Measurements from ENCODE around the gene SPRYD4. TPM values are rescaled to one million over a fixed set of nuclear protein-coding genes. Genes with fewer than 3 reads are reported as not detected.

Gene SPRYD4
- polyA plus RNA-seq, 1 donor (not counting 4 experiments of a cell fraction or from before 2014, with no cell fraction given): 3.1 TPM

- Histone ChIP-seq H3K27ac (ENCODE audit: control insufficient read depth, insufficient read depth, low read length) (no peak overlapping the region), H3K4me2 (ENCODE audit: control insufficient read depth, extremely low read depth, insufficient read depth, low read depth, low read length) (no peak overlapping the region)
- no peak for FAIRE-seq
Measured at GRCh38 chr12:56528846-56529245, 60.5 kb downstream of the SPRYD4 start.

More at GRCh38 chr12:56528846-56529245, 60.5 kb downstream of the SPRYD4 start:
- Histone ChIP-seq H3K9ac (ENCODE audit: control insufficient read depth, extremely low read depth, insufficient read depth, low read length) (no peak overlapping the region), H3K4me1 (ENCODE audit: control insufficient read depth, extremely low read depth, insufficient read depth, low read length) (peaks cover 28% of the 10 kb centered on the region), H3K9me3 (ENCODE audit: control insufficient read depth, low read depth, low read length) (no peaks in the 10 kb centered on the region), H2AFZ (ENCODE audit: control insufficient read depth, low read length) (no peak overlapping the region), H3K27me3 (ENCODE audit: control insufficient read depth, extremely low read depth, insufficient read depth, low read length) (no peaks in the 10 kb centered on the region), H3K79me2 (ENCODE audit: control insufficient read depth, insufficient read depth, low read length) (peaks cover 92% of the 10 kb centered on the region), H4K20me1 (ENCODE audit: control insufficient read depth, extremely low read depth, insufficient read depth, low read length) (no peaks in the 10 kb centered on the region), H3K36me3 (ENCODE audit: control insufficient read depth in 2 of 2, extremely low read depth in 1 of 2, insufficient read depth in 2 of 2, low read length in 2 of 2) (peaks cover 2 to 10% of the 10 kb centered on the region in 2 experiments), H3K4me3 (ENCODE audit: control insufficient read depth in 2 of 3, extremely low read depth in 1 of 3, insufficient read depth in 2 of 3, low read depth in 1 of 3, low read length in 3 of 3) (no peak overlapping the region), H3K9me1 (ENCODE audit: control insufficient read depth, extremely low read depth, insufficient read depth, low read length) (no peaks in the 10 kb centered on the region)
- TF ChIP-seq CTCF (optimal IDR thresholded peaks at IDR 0.05 in 1 of 3, IDR thresholded peaks at IDR 0.05 in 1 of 3, conservative IDR thresholded peaks at IDR 0.05 in 1 of 3; ENCODE audit: extremely low read depth in 1 of 3, insufficient read depth in 2 of 3, low read length in 3 of 3): no peak
- TF ChIP-seq EZH2 (IDR thresholded peaks at IDR 0.05; ENCODE audit: low read length): no peak
- dilution Hi-C loops (cut with MboI; ENCODE audit: extremely low pct_ligation_motif_present, low sequenced_read_pairs): no loop called here
- no peak for DNase-seq (ENCODE audit: low read depth, low spot score)

Other genes with a start within 250 kb of the SPRYD4 start
- gene RNF41, start 246.7 kb upstream of the SPRYD4 start, polyA plus RNA-seq: 42.2 to 62.0 TPM (median 49.7 TPM) in 3 replicates
- gene NABP2, start 244.2 kb upstream of the SPRYD4 start, polyA plus RNA-seq: 45.6 to 53.5 TPM (median 53.0 TPM) in 3 replicates
- gene SLC39A5, start 238.5 kb upstream of the SPRYD4 start, polyA plus RNA-seq: 0.09 TPM in 1 of 3 replicates, not detected in the others
- 14.0 to 21.0 TPM (median 15.2 TPM) in 3 replicates for gene ANKRD52, start 210.2 kb upstream of the SPRYD4 start, polyA plus RNA-seq
- gene COQ10A, start 201.6 kb upstream of the SPRYD4 start, polyA plus RNA-seq: 7.5 to 12.1 TPM (median 11.6 TPM) in 3 replicates
- gene CS, start 168.2 kb upstream of the SPRYD4 start, polyA plus RNA-seq: 54.3 to 197 TPM (median 105 TPM) in 3 replicates
- gene CNPY2, start 152.6 kb upstream of the SPRYD4 start, polyA plus RNA-seq: 122 to 162 TPM (median 160 TPM) in 3 replicates
- 20.0 to 26.3 TPM (median 26.2 TPM) in 3 replicates for gene PAN2, start 134.6 kb upstream of the SPRYD4 start, polyA plus RNA-seq
- 0.68 to 1.6 TPM (median 1.5 TPM) in 3 replicates for gene IL23A, start 129.7 kb upstream of the SPRYD4 start, polyA plus RNA-seq
- 95.8 to 120 TPM (median 109 TPM) in 3 replicates for gene STAT2, start 108.5 kb upstream of the SPRYD4 start, polyA plus RNA-seq
- gene APOF, start 105.7 kb upstream of the SPRYD4 start, polyA plus RNA-seq: not detected in 3 replicates
- 1.4 to 3.5 TPM (median 2.6 TPM) in 3 replicates for gene TIMELESS, start 19.2 kb upstream of the SPRYD4 start, polyA plus RNA-seq
- not detected in 3 replicates for gene MIP, start 13.9 kb upstream of the SPRYD4 start, polyA plus RNA-seq
- gene GLS2, start 19.6 kb downstream of the SPRYD4 start, polyA plus RNA-seq: 0.63 to 0.87 TPM (median 0.68 TPM) in 3 replicates
- gene RBMS2, start 53.2 kb downstream of the SPRYD4 start, polyA plus RNA-seq: 46.2 to 83.0 TPM (median 64.5 TPM) in 3 replicates
- 55.7 to 63.7 TPM (median 56.6 TPM) in 3 replicates for gene BAZ2A, start 161.7 kb downstream of the SPRYD4 start, polyA plus RNA-seq
- gene ATP5F1B, start 177.4 kb downstream of the SPRYD4 start, polyA plus RNA-seq: 1,041 to 1,488 TPM (median 1,355 TPM) in 3 replicates
- 53.0 to 136 TPM (median 112 TPM) in 3 replicates for gene PTGES3, start 219.7 kb downstream of the SPRYD4 start, polyA plus RNA-seq

Measured in keratinocyte (primary cell).